Measurements from ENCODE around the gene MTF1.

The MTF1 gene

GRCh38 chr1:37854406-37854805, 5.0 kb downstream of the MTF1 start:
- H3K4me3 ChIP-seq (ENCODE audit: low read length): no peak overlapping the region
- no peak for TF ChIP-seq ZNF274 (IDR thresholded peaks at IDR 0.05; ENCODE audit: low read depth, low read length)

GRCh38 chr1:37853157-37853556, 6.2 kb downstream of the MTF1 start:
- TF ChIP-seq ZNF274 (IDR thresholded peaks at IDR 0.05; ENCODE audit: low read depth, low read length): no peak
- H3K4me3 ChIP-seq (ENCODE audit: low read length): no peak overlapping the region

GRCh38 chr1:37851782-37852210, 7.6 kb downstream of the MTF1 start:
- no peak for TF ChIP-seq ZNF274 (IDR thresholded peaks at IDR 0.05; ENCODE audit: low read depth, low read length)
- no peak overlapping the region for H3K4me3 ChIP-seq (ENCODE audit: low read length)

- no peak for TF ChIP-seq ZNF274 (IDR thresholded peaks at IDR 0.05; ENCODE audit: low read depth, low read length)
- H3K4me3 ChIP-seq (ENCODE audit: low read length): no peak overlapping the region
Measured at GRCh38 chr1:37851262-37851661, 8.1 kb downstream of the MTF1 start.

- no peak for TF ChIP-seq ZNF274 (IDR thresholded peaks at IDR 0.05; ENCODE audit: low read depth, low read length)
- no peak overlapping the region for H3K4me3 ChIP-seq (ENCODE audit: low read length)
Measured at GRCh38 chr1:37850352-37850955, 8.9 kb downstream of the MTF1 start.

- no peak overlapping the region for H3K4me3 ChIP-seq (ENCODE audit: low read length)
- TF ChIP-seq ZNF274 (IDR thresholded peaks at IDR 0.05; ENCODE audit: low read depth, low read length): no peak
Measured at GRCh38 chr1:37849480-37849879, 9.9 kb downstream of the MTF1 start.

GRCh38 chr1:37846647-37847339, 12.6 kb downstream of the MTF1 start:
- H3K4me3 ChIP-seq (ENCODE audit: low read length): peak overlapping the region; percentile 36; the same call in 1 of the 2 replicates
- TF ChIP-seq ZNF274 (IDR thresholded peaks at IDR 0.05; ENCODE audit: low read depth, low read length): no peak

GRCh38 chr1:37845786-37846185, 13.6 kb downstream of the MTF1 start:
- no peak for TF ChIP-seq ZNF274 (IDR thresholded peaks at IDR 0.05; ENCODE audit: low read depth, low read length)
- H3K4me3 ChIP-seq (ENCODE audit: low read length): no peak overlapping the region

GRCh38 chr1:37845049-37845646, 14.2 kb downstream of the MTF1 start:
- no peak for TF ChIP-seq ZNF274 (IDR thresholded peaks at IDR 0.05; ENCODE audit: low read depth, low read length)
- no peak overlapping the region for H3K4me3 ChIP-seq (ENCODE audit: low read length)

GRCh38 chr1:37844536-37844935, 14.9 kb downstream of the MTF1 start:
- H3K4me3 ChIP-seq (ENCODE audit: low read length): no peak overlapping the region
- TF ChIP-seq ZNF274 (IDR thresholded peaks at IDR 0.05; ENCODE audit: low read depth, low read length): no peak

- no peak overlapping the region for H3K4me3 ChIP-seq (ENCODE audit: low read length)
- no peak for TF ChIP-seq ZNF274 (IDR thresholded peaks at IDR 0.05; ENCODE audit: low read depth, low read length)
Measured at GRCh38 chr1:37841652-37842051, 17.7 kb downstream of the MTF1 start.

- H3K4me3 ChIP-seq (ENCODE audit: low read length): no peak overlapping the region
Measured at GRCh38 chr1:37840711-37841110, 18.7 kb downstream of the MTF1 start.

GRCh38 chr1:37839676-37840075, 19.7 kb downstream of the MTF1 start:
- TF ChIP-seq ZNF274 (IDR thresholded peaks at IDR 0.05; ENCODE audit: low read depth, low read length): no peak
- no peak overlapping the region for H3K4me3 ChIP-seq (ENCODE audit: low read length)

More at GRCh38 chr1:37840711-37841110, 18.7 kb downstream of the MTF1 start:
- no peak for TF ChIP-seq ZNF274 (IDR thresholded peaks at IDR 0.05; ENCODE audit: low read depth, low read length)

- no peak overlapping the region for H3K4me3 ChIP-seq (ENCODE audit: low read length)
- no peak for TF ChIP-seq ZNF274 (IDR thresholded peaks at IDR 0.05; ENCODE audit: low read depth, low read length)
Measured at GRCh38 chr1:37836788-37837187, 22.6 kb downstream of the MTF1 start.

GRCh38 chr1:37831809-37832208, 27.6 kb downstream of the MTF1 start:
- TF ChIP-seq ZNF274 (IDR thresholded peaks at IDR 0.05; ENCODE audit: low read depth, low read length): no peak

More at GRCh38 chr1:37831809-37832208, 27.6 kb downstream of the MTF1 start:
- H3K4me3 ChIP-seq (ENCODE audit: low read length): no peak overlapping the region

All from GM08714 (cell line).